Astrocyte of the cerebellum (primary cell): Measurements from ENCODE around the gene GMDS.

Source experiments
- DNase-seq: peaks from one replicate; pipeline ENCODE4 v3.0.0-alpha.2; 2011; ENCODE audit warnings: low read depth
- H3K4me3 ChIP-seq: 2 replicates; pipeline ENCODE4 v1.5.1; 2011; ENCODE audit warnings: mild to moderate bottlenecking, low read depth, low read length, moderate library complexity
- CTCF ChIP-seq: IDR thresholded peaks from 2 replicates; pipeline ENCODE4 v1.5.1; 2012; ENCODE audit warnings: low read length, low read depth, moderate library complexity, mild to moderate bottlenecking; ENCODE audit errors: missing control alignments
- in situ Hi-C: cut with HindIII; loops from 2 replicates; pipeline ENCODE4 v1.10.0; 2017; ENCODE audit warnings: low sequenced_read_pairs

GMDS gene

GRCh38 chr6:2244261-2245102 lies 923 bp downstream of the GMDS start:
- in situ Hi-C loops, result no loop called here
- DNase-seq, result no peak
- TF ChIP-seq CTCF, result no peak
- H3K4me3 ChIP-seq, result peak overlapping the region; percentile 85

GRCh38 chr6:2242311-2242710 lies 3.1 kb downstream of the GMDS start:
- TF ChIP-seq CTCF, result no peak
- in situ Hi-C loops, result no loop called here
- H3K4me3 ChIP-seq, result no peak overlapping the region
- no peak for DNase-seq

- no peak for DNase-seq
- in situ Hi-C loops, result no loop called here
- no peak for TF ChIP-seq CTCF
- no peak overlapping the region for H3K4me3 ChIP-seq
Measured at GRCh38 chr6:2240961-2241360, 4.4 kb downstream of the GMDS start.

GRCh38 chr6:2237001-2237400 lies 8.4 kb downstream of the GMDS start:
- in situ Hi-C loops, result no loop called here
- H3K4me3 ChIP-seq, result no peak overlapping the region
- peak; percentile 92 for DNase-seq
- no peak for TF ChIP-seq CTCF

GRCh38 chr6:2235777-2236495 lies 9.5 kb downstream of the GMDS start:
- TF ChIP-seq CTCF, result no peak
- H3K4me3 ChIP-seq, result no peak overlapping the region
- in situ Hi-C loops, result no loop called here
- DNase-seq, result no peak

- no peak for DNase-seq
- TF ChIP-seq CTCF, result no peak
- no peak overlapping the region for H3K4me3 ChIP-seq
- in situ Hi-C loops, result no loop called here
Measured at GRCh38 chr6:2232445-2232844, 13.0 kb downstream of the GMDS start.
